ENCODE data around the gene ZNF860. TPM values are rescaled to one million over a fixed set of nuclear protein-coding genes. Genes with fewer than 3 reads are reported as not detected.

ZNF860 gene
- polyA plus RNA-seq, 1 experiment: 0.63 TPM

DNA sequence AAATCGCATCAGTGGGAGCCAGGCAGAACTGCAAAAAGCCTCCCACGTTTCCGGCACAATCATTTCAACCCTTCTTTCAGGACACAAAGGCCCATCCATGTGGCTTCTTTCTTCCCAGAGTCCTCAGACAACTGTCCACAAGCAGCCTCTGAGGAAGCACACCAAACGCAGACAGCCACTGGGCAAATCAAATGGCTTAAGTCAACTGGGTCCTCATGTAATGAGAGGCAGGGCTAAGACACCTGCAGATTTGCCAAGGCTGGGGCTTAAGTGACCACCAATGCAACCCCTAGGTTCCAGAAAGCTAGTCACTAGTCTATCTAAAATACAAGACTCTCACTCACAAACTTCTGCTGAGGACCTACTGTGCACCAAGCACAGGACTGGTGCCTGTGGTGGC lies 8.5 kb upstream of the ZNF860 start:
- Histone ChIP-seq H3K9me3 (ENCODE audit: control insufficient read depth, insufficient read depth, low read length) (no peaks in the 10 kb centered on the region), H3K4me3 (ENCODE audit: low read depth, low read length) (no peak overlapping the region), H3K27me3 (ENCODE audit: control insufficient read depth, insufficient read depth, low read length) (no peaks in the 10 kb centered on the region), H3K27ac (ENCODE audit: low read depth, low read length) (no peak overlapping the region)
- POLR2A ChIA-PET: no interaction called here
- CTCF ChIA-PET: no interaction called here
- TF ChIP-seq, protein P1, sequence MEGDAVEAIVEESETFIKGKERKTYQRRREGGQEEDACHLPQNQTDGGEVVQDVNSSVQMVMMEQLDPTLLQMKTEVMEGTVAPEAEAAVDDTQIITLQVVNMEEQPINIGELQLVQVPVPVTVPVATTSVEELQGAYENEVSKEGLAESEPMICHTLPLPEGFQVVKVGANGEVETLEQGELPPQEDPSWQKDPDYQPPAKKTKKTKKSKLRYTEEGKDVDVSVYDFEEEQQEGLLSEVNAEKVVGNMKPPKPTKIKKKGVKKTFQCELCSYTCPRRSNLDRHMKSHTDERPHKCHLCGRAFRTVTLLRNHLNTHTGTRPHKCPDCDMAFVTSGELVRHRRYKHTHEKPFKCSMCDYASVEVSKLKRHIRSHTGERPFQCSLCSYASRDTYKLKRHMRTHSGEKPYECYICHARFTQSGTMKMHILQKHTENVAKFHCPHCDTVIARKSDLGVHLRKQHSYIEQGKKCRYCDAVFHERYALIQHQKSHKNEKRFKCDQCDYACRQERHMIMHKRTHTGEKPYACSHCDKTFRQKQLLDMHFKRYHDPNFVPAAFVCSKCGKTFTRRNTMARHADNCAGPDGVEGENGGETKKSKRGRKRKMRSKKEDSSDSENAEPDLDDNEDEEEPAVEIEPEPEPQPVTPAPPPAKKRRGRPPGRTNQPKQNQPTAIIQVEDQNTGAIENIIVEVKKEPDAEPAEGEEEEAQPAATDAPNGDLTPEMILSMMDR (IDR thresholded peaks at IDR 0.05; ENCODE audit: low read depth, low read length): no peak
- no peak for DNase-seq (ENCODE audit: low read depth, low spot score)

DNA sequence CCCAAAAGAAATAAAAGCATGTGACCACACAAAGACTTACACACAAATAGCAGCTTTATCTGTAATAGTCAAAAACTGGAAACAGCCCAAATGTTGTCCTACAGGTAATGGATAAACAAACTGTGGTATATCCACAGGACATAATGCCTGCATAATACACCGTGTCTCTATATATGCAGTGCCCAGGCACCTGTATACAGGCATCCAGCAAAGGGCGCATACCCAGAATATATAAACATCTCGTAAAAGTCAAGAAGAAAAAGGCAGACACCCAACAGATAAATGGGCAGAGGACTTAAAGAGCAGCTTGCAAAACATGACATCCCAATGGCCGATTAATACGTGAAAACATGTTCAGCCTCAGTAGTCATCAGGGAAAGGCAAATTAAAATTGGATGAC lies 7.7 kb upstream of the ZNF860 start:
- ChIA-PET CTCF (no interaction called here), POLR2A (no interaction called here)
- no peak overlapping the region for H3K4me3 ChIP-seq (ENCODE audit: low read depth, low read length)
- no peak overlapping the region for H3K27ac ChIP-seq (ENCODE audit: low read depth, low read length)
- no peak for DNase-seq (ENCODE audit: low read depth, low spot score)
- TF ChIP-seq, protein P1 (IDR thresholded peaks at IDR 0.05; ENCODE audit: low read depth, low read length): no peak
- H3K9me3 ChIP-seq (ENCODE audit: control insufficient read depth, insufficient read depth, low read length): no peaks in the 10 kb centered on the region
- no peaks in the 10 kb centered on the region for H3K27me3 ChIP-seq (ENCODE audit: control insufficient read depth, insufficient read depth, low read length)

DNA sequence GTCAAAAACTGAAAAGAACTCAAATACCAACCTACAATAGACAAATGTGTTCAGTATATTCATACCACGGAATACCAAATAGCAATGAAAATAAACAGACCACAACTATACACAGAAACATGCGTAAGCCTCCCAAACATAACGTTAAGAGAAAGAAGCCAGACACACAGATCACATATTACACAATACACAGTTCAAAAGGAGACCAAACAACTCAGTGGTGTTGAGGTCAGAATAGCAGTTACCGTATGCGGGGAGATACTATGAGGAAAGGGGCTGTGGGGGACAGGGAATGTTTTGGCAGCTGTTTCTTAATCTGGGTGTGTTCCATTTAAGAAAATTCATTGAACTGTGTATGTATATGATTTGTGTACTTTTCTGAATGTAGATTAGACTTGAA lies 7.1 kb upstream of the ZNF860 start:
- POLR2A ChIA-PET: no interaction called here
- Histone ChIP-seq H3K27ac (ENCODE audit: low read depth, low read length) (no peak overlapping the region), H3K9me3 (ENCODE audit: control insufficient read depth, insufficient read depth, low read length) (no peaks in the 10 kb centered on the region), H3K4me3 (ENCODE audit: low read depth, low read length) (no peak overlapping the region), H3K27me3 (ENCODE audit: control insufficient read depth, insufficient read depth, low read length) (no peaks in the 10 kb centered on the region)
- TF ChIP-seq, protein P1 (IDR thresholded peaks at IDR 0.05; ENCODE audit: low read depth, low read length): no peak
- peak; percentile 76 for DNase-seq (ENCODE audit: low read depth, low spot score)
- CTCF ChIA-PET: no interaction called here

DNA sequence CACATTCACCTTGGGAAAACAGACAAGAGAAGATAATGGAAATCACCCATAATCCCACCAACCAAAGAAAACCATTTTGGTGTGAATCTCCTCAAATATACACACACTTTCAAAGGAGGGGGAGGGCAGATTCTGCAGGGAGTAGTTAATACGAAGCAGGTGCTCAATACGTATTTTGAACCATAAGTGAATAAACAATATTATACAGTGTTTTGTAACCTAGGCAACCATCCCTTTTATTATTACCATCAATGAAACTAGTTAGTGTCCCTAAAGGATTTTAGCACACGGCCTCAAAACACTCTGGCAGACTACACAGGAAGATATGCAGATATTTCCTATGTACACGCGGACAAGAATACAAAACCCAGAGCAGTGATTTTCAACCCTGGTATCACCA lies 6.6 kb upstream of the ZNF860 start:
- POLR2A ChIA-PET: no interaction called here
- Histone ChIP-seq H3K27me3 (ENCODE audit: control insufficient read depth, insufficient read depth, low read length) (no peaks in the 10 kb centered on the region), H3K4me3 (ENCODE audit: low read depth, low read length) (no peak overlapping the region), H3K27ac (ENCODE audit: low read depth, low read length) (no peak overlapping the region), H3K9me3 (ENCODE audit: control insufficient read depth, insufficient read depth, low read length) (no peaks in the 10 kb centered on the region)
- CTCF ChIA-PET: no interaction called here
- no peak for DNase-seq (ENCODE audit: low read depth, low spot score)
- TF ChIP-seq, protein P1 (IDR thresholded peaks at IDR 0.05; ENCODE audit: low read depth, low read length): no peak

DNA sequence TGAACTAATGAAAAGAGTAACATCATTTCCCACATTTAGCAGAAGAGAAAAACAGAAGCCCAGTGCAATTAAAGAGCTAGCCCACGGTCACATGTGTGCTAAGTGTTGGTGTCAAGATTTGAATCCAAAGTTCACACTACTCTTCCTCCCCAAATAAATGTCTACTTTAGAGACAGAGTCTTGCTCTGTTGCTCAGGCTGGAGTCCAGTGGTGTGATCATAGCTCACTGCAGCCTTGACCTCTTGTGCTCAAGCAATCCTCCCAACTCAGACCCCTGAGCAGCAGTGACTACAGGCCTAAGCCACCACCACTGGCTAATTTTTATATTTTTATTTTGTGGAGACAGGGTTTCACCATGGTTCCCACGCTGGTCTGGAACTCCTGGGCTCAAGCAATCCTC lies 5.2 kb upstream of the ZNF860 start:
- TF ChIP-seq, protein P1 (IDR thresholded peaks at IDR 0.05; ENCODE audit: low read depth, low read length): no peak
- Histone ChIP-seq H3K27ac (ENCODE audit: low read depth, low read length) (no peak overlapping the region), H3K4me3 (ENCODE audit: low read depth, low read length) (no peak overlapping the region), H3K9me3 (ENCODE audit: control insufficient read depth, insufficient read depth, low read length) (no peaks in the 10 kb centered on the region; the same call in 1 of the 2 replicates), H3K27me3 (ENCODE audit: control insufficient read depth, insufficient read depth, low read length) (no peaks in the 10 kb centered on the region)
- DNase-seq (ENCODE audit: low read depth, low spot score): no peak
- ChIA-PET CTCF (interaction anchor here (1.1 to 1.2 kb wide), 2 partner anchors 43 to 168 kb away, joined by 3 read pairs; no protein-coding TSS in a partner anchor), POLR2A (no interaction called here)

Data from AG04450 (cell line).